Keratinocyte (primary cell): Measurements from ENCODE around the gene DRD5. TPM values are rescaled to one million over a fixed set of nuclear protein-coding genes. Genes with fewer than 3 reads are reported as not detected.

Source experiments
- DNase-seq: peaks from one replicate; pipeline ENCODE4 v3.0.0-alpha.2; 2011; ENCODE audit warnings: low read depth, missing footprints, low spot score
- FAIRE-seq: peaks from 2 replicates; lab custom pipeline; 2011; peaks lifted over from hg19 to GRCh38; lab: Jason Lieb, UNC
- H2AFZ ChIP-seq: 2 replicates; pipeline ENCODE4 v1.6.0; 2012; ENCODE audit warnings: low read length, control low read depth, inconsistent platforms; ENCODE audit not compliant: control insufficient read depth
- H3K27ac ChIP-seq: 2 replicates; pipeline ENCODE4 v1.5.1; 2011; ENCODE audit warnings: low read length; ENCODE audit not compliant: control insufficient read depth, insufficient read depth
- H3K27me3 ChIP-seq: 3 replicates; pipeline ENCODE4 v1.6.0; 2011; ENCODE audit warnings: low read length; ENCODE audit not compliant: control insufficient read depth, insufficient read depth; ENCODE audit errors: extremely low read depth
- H3K36me3 ChIP-seq, 2 experiments: 2 replicates in 1 of 2; 3 replicates in 1 of 2; pipeline ENCODE4 v1.5.1; 2011; ENCODE audit warnings: low read length in 2 of 2, mild to moderate bottlenecking in 1 of 2; ENCODE audit not compliant: control insufficient read depth in 2 of 2, insufficient read depth in 2 of 2; ENCODE audit errors: extremely low read depth in 1 of 2
- H3K4me1 ChIP-seq: 3 replicates; pipeline ENCODE4 v1.5.1; 2011; ENCODE audit warnings: low read length; ENCODE audit not compliant: control insufficient read depth, insufficient read depth; ENCODE audit errors: extremely low read depth
- H3K4me2 ChIP-seq: 3 replicates; pipeline ENCODE4 v1.6.0; 2011; ENCODE audit warnings: low read depth, low read length; ENCODE audit not compliant: control insufficient read depth, insufficient read depth; ENCODE audit errors: extremely low read depth
- H3K4me3 ChIP-seq, 3 experiments: fragments of 200-600 bp in 1 of 3; sonication (generic) in 1 of 3; 2 replicates in 2 of 3; 3 replicates in 1 of 3; pipeline ENCODE4 v1.5.1; 2011 to 2016; ENCODE audit warnings: low read length in 3 of 3, mild to moderate bottlenecking in 3 of 3, control low read depth in 2 of 3, inconsistent platforms in 1 of 3, low read depth in 1 of 3, mixed read lengths in 1 of 3, mixed run types in 1 of 3, moderate library complexity in 1 of 3; ENCODE audit not compliant: control insufficient read depth in 2 of 3, insufficient read depth in 2 of 3; ENCODE audit errors: extremely low read depth in 1 of 3
- H3K79me2 ChIP-seq: 2 replicates; pipeline ENCODE4 v1.6.0; 2012; ENCODE audit warnings: low read length; ENCODE audit not compliant: control insufficient read depth, insufficient read depth
- H3K9ac ChIP-seq: 3 replicates; pipeline ENCODE4 v1.6.0; 2011; ENCODE audit warnings: low read length; ENCODE audit not compliant: control insufficient read depth, insufficient read depth; ENCODE audit errors: extremely low read depth
- H3K9me1 ChIP-seq: 3 replicates; pipeline ENCODE4 v1.6.0; 2011; ENCODE audit warnings: low read length; ENCODE audit not compliant: control insufficient read depth, insufficient read depth; ENCODE audit errors: extremely low read depth
- H3K9me3 ChIP-seq: 2 replicates; pipeline ENCODE4 v1.5.1; 2012; ENCODE audit warnings: low read depth, low read length; ENCODE audit not compliant: control insufficient read depth
- H4K20me1 ChIP-seq: 3 replicates; pipeline ENCODE4 v1.6.0; 2011; ENCODE audit warnings: low read length; ENCODE audit not compliant: control insufficient read depth, insufficient read depth; ENCODE audit errors: extremely low read depth
- EZH2 ChIP-seq: IDR thresholded peaks from one replicate; pipeline ENCODE4 v1.6.1; 2012; ENCODE audit warnings: inconsistent platforms, mild to moderate bottlenecking, low read length, moderate library complexity
- dilution Hi-C: fragments of 300-500 bp; cut with MboI; formaldehyde crosslinking; loops from one replicate; pipeline ENCODE4 v1.7.0; 2020; ENCODE audit warnings: low sequenced_read_pairs; ENCODE audit not compliant: extremely low pct_ligation_motif_present
- polyA plus RNA-seq, 5 experiments: library from polyadenylated mRNA; depleted of rRNA in 3 of 5; stranded (reverse) in 3 of 5; stranded (forward) in 1 of 5; unstranded in 1 of 5; fragments of >200 nt; gene quantifications; 1 replicate in 1 of 5; 2 replicates in 3 of 5; 3 replicates in 1 of 5; pipeline versions ENCODE4 v1.2.1 to v1.2.3, GENCODE V29; 2011 to 2012; ENCODE audit warnings: missing spikeins in 2 of 5, low read depth in 1 of 5, low replicate concordance in 1 of 5
- TF ChIP-seq, protein P1 (sequence below), 3 experiments: IDR thresholded peaks in 1 of 3; conservative IDR thresholded peaks in 1 of 3; optimal IDR thresholded peaks in 1 of 3; 2 replicates in 2 of 3; 3 replicates in 1 of 3; pipeline versions ENCODE3 to v1.5.1; 2011; ENCODE audit warnings: low read length in 3 of 3, mild to moderate bottlenecking in 3 of 3, moderate library complexity in 2 of 3, control low read depth in 1 of 3, inconsistent platforms in 1 of 3; ENCODE audit not compliant: insufficient read depth in 2 of 3; ENCODE audit errors: extremely low read depth in 1 of 3

Gene DRD5
- polyA plus RNA-seq, 1 donor (not counting 4 experiments of a cell fraction or from before 2014, with no cell fraction given) = not detected

DNA sequence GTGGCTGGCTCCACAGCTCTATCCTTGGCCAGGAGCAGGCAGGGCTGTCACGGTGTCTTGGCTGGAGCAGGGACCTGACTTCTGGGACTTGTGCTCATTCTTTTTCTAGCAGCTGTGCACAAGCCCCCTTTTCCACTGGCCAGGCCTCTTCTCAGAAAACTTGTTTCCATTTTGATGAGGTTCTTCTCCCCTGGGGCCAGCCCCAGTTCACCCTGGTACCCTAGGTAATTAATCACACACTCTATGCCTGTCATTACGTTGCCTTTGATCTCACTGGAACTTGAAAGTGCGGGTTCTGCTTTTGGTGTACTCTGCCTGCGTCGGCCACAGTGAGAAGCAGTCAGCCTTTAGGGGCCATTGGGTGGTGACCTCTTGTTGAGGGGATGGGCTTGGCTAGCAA, 26.6 kb downstream of the DRD5 start:
- Histone ChIP-seq H3K4me2 (no peak overlapping the region), H3K79me2 (no peaks in the 10 kb centered on the region), H3K27ac (no peak overlapping the region), H3K9me1 (no peaks in the 10 kb centered on the region), H3K27me3 (no peaks in the 10 kb centered on the region), H2AFZ (no peak overlapping the region), H3K9me3 (no peaks in the 10 kb centered on the region), H3K4me3 (no peak overlapping the region), H3K9ac (no peak overlapping the region), H3K36me3 (peaks cover 0 to 2% of the 10 kb centered on the region in 2 experiments), H4K20me1 (no peaks in the 10 kb centered on the region), H3K4me1 (no peaks in the 10 kb centered on the region)
- TF ChIP-seq EZH2 = no peak
- TF ChIP-seq, protein P1, sequence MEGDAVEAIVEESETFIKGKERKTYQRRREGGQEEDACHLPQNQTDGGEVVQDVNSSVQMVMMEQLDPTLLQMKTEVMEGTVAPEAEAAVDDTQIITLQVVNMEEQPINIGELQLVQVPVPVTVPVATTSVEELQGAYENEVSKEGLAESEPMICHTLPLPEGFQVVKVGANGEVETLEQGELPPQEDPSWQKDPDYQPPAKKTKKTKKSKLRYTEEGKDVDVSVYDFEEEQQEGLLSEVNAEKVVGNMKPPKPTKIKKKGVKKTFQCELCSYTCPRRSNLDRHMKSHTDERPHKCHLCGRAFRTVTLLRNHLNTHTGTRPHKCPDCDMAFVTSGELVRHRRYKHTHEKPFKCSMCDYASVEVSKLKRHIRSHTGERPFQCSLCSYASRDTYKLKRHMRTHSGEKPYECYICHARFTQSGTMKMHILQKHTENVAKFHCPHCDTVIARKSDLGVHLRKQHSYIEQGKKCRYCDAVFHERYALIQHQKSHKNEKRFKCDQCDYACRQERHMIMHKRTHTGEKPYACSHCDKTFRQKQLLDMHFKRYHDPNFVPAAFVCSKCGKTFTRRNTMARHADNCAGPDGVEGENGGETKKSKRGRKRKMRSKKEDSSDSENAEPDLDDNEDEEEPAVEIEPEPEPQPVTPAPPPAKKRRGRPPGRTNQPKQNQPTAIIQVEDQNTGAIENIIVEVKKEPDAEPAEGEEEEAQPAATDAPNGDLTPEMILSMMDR (optimal IDR thresholded peaks at IDR 0.05 in 1 of 3, IDR thresholded peaks at IDR 0.05 in 1 of 3, conservative IDR thresholded peaks at IDR 0.05 in 1 of 3; ENCODE audit: extremely low read depth in 1 of 3, insufficient read depth in 2 of 3, low read length in 3 of 3) = no peak
- FAIRE-seq = no peak
- no peak for DNase-seq
- dilution Hi-C loops = no loop called here

DNA sequence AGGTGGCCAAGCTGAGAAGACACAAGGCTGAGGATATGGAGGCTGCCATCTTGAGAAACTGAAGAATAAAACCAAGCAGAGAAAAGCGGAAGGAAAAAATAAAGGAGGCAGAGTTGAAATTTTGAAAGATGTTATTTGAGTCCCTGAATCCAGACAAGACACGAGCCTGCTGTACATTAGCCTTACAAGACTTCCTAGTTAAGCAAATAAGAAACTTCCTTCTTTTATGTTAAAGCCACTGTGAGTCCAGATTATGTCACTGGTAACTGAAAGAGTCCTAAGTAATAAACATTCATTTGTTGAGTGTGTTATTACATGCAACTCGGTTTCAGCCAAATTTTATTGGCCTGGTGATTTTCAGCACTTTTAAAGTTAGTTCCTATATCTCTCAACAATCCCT, 30.4 kb downstream of the DRD5 start:
- Histone ChIP-seq H3K9ac (no peak overlapping the region), H3K4me1 (no peaks in the 10 kb centered on the region), H3K9me1 (no peaks in the 10 kb centered on the region), H3K4me2 (no peak overlapping the region), H3K4me3 (no peak overlapping the region), H3K36me3 (peaks cover 0 to 5% of the 10 kb centered on the region in 2 experiments), H3K9me3 (no peaks in the 10 kb centered on the region), H4K20me1 (no peaks in the 10 kb centered on the region), H3K27ac (no peak overlapping the region), H3K79me2 (no peaks in the 10 kb centered on the region), H3K27me3 (no peaks in the 10 kb centered on the region), H2AFZ (no peak overlapping the region)
- DNase-seq = no peak
- TF ChIP-seq, protein P1 (optimal IDR thresholded peaks at IDR 0.05 in 1 of 3, IDR thresholded peaks at IDR 0.05 in 1 of 3, conservative IDR thresholded peaks at IDR 0.05 in 1 of 3; ENCODE audit: extremely low read depth in 1 of 3, insufficient read depth in 2 of 3, low read length in 3 of 3) = no peak
- TF ChIP-seq EZH2 = no peak
- dilution Hi-C loops = no loop called here
- no peak for FAIRE-seq
